ENCODE data around the gene SRM. TPM values are rescaled to one million over a fixed set of nuclear protein-coding genes. Genes with fewer than 3 reads are reported as not detected.
"Not testable (repeated sequence)": the region's sequence is repeated elsewhere in the genome, so short reads cannot be mapped to it uniquely, and the experiment has no call there.

SRM gene
- total RNA-seq, 1 donor = 24.6 TPM

DNA sequence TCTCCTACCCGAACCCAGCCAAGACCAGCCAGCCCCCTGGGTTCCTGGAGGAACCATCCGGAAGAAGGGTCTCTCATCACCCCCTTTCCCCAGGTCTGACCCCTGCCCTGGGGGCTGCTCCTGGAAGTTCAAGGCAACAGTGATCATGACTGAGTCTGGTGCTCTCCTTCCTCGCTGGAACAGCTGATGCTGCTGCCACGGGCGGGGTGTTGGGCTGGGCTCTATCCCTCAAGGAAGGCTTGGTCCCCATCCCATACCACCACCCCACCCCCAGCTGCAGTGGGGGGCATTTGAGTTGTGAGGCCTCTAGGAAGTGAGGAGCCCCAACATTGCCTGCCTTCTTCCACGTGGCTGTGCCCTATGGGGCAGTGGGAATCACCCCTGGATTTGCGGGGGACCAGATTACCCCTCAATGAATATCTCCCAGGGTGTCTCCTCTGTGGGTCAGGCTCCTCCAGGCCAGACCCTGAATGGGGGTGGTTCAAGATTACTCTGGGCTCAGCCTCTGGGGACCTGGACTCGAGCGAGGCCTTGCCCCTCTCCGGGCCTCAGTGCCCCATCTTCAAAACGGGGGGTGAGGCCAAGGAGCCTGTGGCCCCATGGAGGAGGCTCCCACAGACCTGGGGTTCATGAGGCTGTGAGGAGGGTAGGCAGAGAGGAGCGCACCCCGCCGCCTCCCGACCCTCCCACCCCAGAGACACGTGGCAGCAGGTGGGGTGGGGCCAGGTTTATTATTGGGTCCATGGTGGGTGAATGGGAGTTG is 15.6 kb downstream of the SRM start:
- TF ChIP-seq, protein P1, sequence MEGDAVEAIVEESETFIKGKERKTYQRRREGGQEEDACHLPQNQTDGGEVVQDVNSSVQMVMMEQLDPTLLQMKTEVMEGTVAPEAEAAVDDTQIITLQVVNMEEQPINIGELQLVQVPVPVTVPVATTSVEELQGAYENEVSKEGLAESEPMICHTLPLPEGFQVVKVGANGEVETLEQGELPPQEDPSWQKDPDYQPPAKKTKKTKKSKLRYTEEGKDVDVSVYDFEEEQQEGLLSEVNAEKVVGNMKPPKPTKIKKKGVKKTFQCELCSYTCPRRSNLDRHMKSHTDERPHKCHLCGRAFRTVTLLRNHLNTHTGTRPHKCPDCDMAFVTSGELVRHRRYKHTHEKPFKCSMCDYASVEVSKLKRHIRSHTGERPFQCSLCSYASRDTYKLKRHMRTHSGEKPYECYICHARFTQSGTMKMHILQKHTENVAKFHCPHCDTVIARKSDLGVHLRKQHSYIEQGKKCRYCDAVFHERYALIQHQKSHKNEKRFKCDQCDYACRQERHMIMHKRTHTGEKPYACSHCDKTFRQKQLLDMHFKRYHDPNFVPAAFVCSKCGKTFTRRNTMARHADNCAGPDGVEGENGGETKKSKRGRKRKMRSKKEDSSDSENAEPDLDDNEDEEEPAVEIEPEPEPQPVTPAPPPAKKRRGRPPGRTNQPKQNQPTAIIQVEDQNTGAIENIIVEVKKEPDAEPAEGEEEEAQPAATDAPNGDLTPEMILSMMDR (IDR thresholded peaks at IDR 0.05; ENCODE audit: insufficient read depth, low read depth, low read length) = no peak

DNA sequence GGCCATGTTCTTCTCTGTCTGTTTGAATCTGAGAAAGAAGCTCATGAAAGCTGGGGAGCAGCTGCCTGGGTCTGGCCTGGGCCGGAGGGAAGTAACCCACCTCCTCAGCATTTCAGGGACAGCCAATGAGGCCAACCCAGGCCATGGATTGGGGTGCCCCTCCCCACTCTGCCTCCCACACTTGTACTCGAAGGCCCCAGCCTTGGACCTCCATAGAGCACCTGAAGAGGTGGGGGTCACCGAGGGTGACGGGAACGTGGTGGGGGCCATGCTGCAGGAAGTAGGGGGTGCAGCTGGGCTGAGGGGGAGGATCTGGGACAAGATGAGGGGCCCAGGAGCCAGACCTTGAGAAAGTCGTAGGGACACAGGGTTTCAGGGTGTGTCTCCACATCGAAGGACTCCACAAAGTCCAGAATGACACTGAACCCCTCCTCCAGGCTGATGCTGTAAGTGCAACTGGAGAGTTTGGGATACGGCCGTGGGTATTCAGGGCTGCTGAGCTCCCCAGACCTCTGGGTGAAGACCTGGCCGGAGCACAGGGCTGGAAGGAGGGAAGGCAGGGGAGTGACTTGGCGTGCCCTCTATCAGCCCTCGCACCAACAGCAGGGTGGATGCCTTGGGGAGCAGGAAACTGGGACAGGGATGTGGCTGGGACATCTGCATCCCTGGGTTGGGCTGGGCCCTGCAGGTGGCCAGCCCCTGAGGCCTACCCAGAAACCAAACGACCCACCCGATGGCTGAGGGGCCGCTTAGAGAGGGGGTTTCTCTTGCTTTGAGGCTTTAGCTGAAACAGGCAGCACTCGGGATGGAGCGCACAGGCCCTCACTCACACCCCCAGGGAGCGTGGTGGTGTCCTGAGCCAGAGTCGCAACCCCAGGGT is 16.6 kb downstream of the SRM start:
- DNase-seq (ENCODE audit: low read depth) = no peak
- H3K4me3 ChIP-seq (ENCODE audit: low read depth, low read length) = no peak overlapping the region
- TF ChIP-seq, protein P1 (IDR thresholded peaks at IDR 0.05; ENCODE audit: insufficient read depth, low read depth, low read length) = no peak

More for the DNA sequence above, 15.6 kb downstream of the SRM start:
- H3K4me3 ChIP-seq (ENCODE audit: low read depth, low read length) = no peak overlapping the region
- no peak for DNase-seq (ENCODE audit: low read depth)

DNA sequence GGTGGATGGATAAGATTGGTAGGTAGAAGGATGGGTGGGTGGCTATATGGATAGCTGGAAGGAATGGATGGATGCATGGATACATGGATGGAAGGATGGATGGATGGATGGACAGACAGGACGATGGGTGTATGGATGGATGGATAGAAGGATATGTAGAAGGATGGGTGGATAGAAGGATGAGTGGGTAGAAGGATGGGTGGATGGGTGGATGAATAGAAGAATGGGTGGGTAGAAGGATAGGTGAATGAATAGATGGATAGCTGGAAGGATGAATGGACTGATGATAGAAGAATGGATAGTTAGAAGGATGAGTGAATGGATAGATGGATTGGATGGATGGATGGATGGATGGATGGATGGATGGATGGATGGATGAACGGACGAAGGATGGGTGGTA is 17.8 kb downstream of the SRM start:
- H3K4me3 ChIP-seq (ENCODE audit: low read depth, low read length) = no peak overlapping the region
- TF ChIP-seq, protein P1 (IDR thresholded peaks at IDR 0.05; ENCODE audit: insufficient read depth, low read depth, low read length) = no peak
- no peak for DNase-seq (ENCODE audit: low read depth)

DNA sequence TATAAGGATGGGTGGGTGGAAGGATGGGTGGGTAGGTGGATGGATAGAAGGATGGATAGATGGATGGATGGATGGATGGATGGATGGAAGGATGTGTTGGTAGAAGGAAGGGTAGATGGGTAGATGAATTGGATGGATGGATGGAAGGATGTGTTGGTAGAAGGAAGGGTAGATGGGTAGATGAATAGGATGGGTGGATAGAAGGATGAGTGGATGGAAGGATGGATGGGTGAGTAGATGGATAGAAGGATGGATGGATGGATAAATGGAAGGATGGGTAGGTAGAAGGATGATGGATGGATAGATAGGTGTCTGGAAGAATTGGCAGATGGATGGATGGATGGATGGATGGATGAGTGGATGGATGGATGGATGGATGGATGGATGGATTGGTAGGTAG is 18.8 kb downstream of the SRM start:
- H3K4me3 ChIP-seq (ENCODE audit: low read depth, low read length) = no peak overlapping the region
- no peak for DNase-seq (ENCODE audit: low read depth)
- TF ChIP-seq, protein P1 (IDR thresholded peaks at IDR 0.05; ENCODE audit: insufficient read depth, low read depth, low read length) = no peak

DNA sequence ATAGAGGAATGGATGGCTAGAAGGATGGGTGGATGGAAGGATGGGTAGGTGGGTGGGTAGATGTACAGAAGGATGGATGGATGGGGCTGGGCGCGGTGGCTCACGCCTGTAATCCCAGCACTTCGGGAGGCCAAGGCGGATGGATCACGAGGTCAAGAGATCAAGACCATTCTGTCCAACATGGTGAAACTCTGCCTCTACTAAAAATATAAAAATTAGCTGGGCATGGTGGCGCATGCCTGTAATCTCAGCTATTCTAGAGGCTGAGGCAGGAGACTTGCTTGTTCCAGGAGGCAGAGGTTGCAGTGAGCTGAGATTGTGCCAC is 19.8 kb downstream of the SRM start:
- not testable (repeated sequence) for DNase-seq (ENCODE audit: low read depth); H3K4me3 ChIP-seq (ENCODE audit: low read depth, low read length)

DNA sequence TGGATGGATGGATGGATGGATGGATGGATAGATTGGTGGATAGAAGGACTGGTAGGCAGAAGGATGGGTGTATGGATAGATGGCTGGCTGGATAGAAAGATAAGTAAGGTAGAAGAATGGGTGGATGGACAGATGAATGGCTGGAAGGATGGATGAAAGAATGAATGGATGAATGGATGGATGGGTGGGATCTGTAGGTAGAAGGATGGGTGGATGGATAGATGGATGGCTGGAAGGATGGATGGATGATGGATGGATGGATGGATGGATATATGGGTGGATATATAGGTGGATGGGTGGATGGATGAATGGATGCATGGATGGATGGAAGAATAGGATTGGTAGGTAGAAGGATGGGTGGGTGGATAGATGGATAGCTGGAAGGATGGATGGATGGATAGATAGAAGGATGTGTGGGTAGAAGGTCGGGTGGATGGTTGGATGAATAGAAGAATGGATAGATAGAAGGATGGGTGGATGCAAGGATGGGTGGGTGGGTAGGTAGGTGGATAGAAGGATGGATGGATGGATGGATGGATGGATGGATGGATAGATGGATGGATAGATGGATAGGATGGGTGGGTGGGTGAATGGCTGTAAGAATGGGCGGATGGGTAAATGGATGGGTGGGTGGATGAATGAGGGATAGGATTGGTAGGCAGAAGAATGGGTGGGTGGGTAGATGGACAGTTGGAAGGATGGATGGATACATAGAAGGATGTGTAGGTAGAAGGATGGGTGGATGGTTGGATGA is 20.3 kb downstream of the SRM start:
- DNase-seq (ENCODE audit: low read depth) = no peak
- TF ChIP-seq, protein P1 (IDR thresholded peaks at IDR 0.05; ENCODE audit: insufficient read depth, low read depth, low read length) = no peak
- no peak overlapping the region for H3K4me3 ChIP-seq (ENCODE audit: low read depth, low read length)

DNA sequence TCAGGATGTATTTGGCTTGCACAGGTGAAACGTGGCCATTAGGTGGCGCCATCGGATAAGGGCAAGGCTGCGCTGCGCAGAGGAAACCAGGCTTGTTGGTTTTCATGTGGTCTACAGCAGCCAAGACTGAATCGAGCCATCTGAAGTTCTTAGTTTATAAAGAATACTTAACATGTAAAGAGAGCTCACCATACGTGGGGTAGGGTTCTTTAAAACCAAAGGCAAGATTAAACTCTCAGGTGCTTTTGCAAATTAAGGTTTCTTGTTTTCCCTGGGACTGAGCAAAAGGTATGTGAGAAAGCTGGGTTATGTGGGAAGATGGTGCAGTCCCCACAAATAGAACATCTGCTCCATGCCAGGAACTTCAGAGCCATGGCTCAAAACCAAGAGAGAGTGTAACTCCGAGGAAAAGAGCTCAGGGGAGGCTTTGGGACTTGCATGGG is 22.1 kb downstream of the SRM start:
- TF ChIP-seq, protein P1 (IDR thresholded peaks at IDR 0.05; ENCODE audit: insufficient read depth, low read depth, low read length) = peak; percentile 98
- no peak overlapping the region for H3K4me3 ChIP-seq (ENCODE audit: low read depth, low read length)
- DNase-seq (ENCODE audit: low read depth) = peak; percentile 86

DNA sequence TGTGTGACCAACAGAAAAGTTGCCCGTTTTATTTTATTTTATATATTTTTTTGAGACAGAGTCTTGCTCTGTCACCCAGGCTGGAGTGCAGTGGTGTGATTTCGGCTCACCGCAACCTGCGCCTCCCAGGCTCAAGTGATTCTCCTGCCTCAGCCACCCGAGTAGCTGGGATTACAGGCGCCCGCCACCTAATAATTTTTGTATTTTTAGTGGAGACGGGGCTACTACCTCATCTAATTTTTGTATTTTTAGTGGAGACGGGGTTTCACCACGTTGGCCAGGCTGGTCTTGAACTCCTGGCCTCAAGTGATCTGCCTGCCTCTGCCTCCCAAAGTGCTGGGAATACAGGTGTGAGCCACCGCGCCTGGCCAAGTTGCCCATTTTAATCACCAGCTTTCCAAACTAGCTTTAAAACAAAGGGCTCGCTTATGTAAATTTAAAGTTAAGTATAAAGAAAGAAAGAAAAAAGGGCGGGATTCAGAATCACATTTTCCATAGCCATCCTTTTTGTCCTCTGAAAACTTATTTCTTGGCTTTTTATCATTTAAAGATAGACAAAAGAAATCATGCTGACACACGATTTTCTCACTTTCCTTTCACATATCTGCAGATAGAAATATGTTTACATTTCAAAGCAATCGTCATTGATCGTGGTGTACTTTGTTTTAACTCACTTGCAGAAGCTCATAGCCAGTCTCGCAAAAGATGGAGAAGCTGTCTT is 22.6 kb downstream of the SRM start:
- DNase-seq (ENCODE audit: low read depth); H3K4me3 ChIP-seq (ENCODE audit: low read depth, low read length): not testable (repeated sequence)
